Raji (cell line): Measurements from ENCODE around the gene CACNB4.

ENCODE experiments used
- POLR2A ChIP-seq: IDR thresholded peaks from 2 replicates; pipeline ENCODE4 v1.6.1; 2011; ENCODE audit warnings: low read depth, low read length, control low read depth; ENCODE audit not compliant: insufficient read depth

The CACNB4 gene

GRCh38 chr2:151922845-151923666, 175.8 kb downstream of the CACNB4 start:
- no peak for TF ChIP-seq POLR2A

DNA sequence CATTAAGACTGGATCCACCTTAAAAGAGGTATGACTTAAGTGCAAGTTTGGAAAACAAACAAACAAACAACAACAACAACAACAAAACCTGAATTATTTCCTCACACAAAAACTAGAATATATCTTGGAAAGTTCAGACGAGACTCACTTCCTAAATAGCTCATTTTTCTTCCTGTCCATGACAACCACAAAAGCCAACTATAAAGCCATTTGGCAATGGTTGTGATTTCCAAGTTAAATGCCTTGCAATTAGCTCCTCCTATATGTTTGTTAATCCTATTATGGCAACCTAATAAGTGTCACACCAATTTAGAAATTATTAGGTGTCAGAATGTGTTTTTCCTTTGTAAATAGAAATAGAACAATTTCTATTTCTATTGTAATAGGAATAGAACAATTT, 179.1 kb downstream of the CACNB4 start:
- TF ChIP-seq POLR2A: no peak

GRCh38 chr2:151918308-151918707, 180.5 kb downstream of the CACNB4 start:
- no peak for TF ChIP-seq POLR2A

DNA sequence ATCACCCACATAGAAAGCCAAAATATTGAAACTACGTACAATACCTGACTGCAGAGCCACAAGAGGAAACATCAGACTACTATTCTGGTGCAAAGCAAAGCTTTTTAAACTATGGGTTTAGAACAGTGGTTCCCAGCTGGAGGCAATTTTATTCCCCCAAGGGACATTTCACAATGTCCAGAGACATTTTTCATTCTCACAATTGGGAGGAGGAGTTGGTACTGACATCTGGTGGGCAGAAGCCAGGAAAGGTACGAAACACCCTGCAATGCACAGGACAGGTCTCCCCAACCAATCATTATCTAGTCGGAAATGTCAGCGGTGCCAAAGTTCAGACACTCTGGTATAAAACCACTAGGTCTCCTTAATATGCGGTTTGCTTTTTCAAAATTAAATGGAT, 182.2 kb downstream of the CACNB4 start:
- no peak for TF ChIP-seq POLR2A

- no peak for TF ChIP-seq POLR2A
Observed at GRCh38 chr2:151914989-151915628, 183.7 kb downstream of the CACNB4 start.

DNA sequence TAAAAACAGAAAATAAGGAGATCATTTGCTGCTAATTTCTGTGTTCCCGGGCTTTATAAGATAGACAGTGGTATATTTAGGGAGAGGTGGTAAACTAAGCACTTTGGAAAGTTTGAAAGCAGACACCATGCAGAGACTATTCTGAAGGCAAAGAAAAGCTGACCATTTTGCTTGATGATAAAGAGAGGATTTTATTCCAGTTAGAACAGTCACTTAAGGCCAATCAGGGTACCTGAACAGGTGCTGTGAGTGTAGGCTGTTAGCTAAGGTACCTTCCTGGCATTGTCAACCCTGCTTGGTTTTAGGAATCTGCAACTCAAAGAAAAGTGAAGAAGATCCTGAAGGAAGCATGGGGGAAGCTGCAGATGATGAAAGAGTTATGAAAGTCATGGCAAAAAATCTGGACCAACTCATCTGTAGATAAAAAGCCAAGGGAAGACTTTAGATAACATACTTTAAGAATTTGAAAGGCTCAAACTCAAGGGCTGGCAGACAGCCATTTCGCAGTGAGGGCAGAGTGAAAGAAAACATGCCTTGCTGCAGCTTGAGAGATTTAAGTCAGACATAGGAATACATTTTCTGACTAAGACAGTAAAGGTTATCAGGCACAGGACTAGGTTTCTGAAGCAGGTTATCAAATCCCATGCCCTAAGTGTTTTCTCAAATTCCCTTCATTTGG, 190.5 kb downstream of the CACNB4 start:
- no peak for TF ChIP-seq POLR2A

DNA sequence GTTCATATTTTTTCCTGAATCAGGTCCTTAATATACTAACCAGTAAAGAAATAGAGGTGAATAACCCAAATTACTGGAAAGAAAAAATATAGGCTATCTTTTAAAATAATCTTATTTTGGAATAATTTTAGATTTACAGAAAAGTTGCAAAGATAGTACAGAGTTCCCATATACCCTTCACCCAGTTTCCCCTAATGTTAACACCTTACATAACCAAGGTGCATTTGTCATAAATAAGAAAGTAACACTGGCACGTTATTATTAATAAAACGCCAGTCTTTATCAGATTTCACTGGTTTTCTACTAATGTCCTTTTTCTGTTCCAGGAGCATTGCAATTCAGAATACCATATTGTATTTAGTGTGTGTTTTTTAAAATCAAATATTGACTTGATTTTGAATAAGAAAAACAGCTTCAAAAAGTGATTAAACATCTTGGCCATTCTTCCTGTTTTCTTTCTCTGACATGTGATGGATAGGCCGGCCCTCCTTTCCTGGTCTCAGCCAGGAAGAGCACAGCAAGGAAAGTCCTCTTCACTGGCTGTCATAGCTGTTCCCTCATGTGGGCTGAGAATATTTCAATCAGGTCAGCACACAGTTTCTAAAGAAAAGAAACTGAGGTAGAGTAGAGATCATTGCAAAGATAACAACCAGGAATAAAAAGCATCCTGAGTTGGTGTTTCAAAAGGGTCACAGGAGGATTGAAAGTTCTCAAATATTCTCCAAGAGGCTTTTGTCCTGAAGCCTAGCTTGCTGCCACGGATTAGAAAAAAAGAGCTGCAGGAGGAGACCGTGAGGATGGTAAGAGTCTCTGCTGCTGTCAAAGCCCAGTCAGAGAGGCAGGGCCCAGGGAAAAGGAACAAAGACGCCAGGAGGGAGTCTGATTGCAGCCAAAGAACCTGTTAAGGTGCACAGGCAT, 191.3 kb downstream of the CACNB4 start:
- no peak for TF ChIP-seq POLR2A

DNA sequence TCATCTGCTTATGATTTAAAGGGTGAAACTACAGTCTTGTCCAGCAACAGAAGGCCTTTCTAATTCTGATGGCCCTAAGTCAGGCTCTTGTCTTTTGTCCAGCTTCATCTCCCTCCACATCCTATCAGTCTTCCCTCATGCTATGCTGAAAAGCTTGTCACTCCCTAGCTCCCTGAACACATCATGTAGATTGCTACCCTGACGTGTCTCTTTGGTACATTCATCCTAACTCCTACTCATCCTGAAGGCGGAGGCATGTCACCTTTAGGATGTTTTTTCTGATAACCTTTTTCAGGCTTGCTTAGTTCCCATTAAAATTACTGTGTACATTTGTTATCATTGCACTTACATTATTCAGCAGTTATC, 192.2 kb downstream of the CACNB4 start:
- no peak for TF ChIP-seq POLR2A

DNA sequence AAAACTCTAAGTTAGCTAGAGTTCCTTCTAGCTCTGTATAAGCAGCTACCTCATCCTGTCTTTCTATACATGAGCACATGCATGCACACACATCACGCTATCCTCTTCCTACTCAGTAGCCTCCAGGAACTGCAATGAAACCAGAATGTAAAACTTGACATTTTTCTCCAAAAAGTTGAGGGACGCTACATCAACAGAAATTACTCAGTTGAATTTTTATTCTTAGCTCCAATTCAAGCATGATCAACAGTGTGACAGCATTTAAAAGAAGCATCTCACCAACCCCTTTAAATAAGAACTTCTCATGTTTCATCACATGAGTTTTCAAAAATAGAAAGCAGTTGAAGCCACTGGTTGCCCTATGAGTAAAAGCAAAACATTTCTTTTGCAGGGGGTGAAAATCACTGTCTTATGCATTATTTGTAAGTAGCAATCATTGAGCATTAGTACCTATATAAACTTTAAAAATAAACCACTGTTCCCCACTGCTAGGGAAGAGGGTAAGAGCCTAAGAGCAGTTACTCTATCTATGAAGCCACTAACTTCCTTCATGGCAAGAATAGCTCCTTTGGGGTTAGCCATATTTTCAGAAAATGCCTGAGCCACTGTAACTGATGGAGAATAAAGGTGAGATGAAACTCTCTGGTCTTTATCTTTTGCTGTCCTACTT, 192.7 kb downstream of the CACNB4 start:
- no peak for TF ChIP-seq POLR2A

DNA sequence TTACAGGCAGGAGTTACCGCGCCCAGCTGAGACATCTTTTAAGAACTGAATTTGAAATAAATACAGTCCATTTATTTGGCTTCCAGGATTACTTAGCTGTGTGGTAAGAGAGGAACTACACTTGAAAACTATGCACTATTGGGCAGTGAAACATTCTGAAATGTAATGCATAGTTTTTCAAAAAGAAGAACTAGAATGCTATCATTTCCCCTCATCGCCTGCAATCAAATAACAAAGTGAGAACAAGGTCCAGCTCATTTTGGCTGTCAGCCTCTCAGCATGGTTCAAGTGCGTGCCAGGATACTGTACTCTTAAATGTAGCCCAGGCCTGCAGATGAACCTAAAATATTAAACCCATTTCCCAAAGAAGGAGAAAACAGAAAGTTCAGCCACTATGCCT, 194.0 kb downstream of the CACNB4 start:
- TF ChIP-seq POLR2A: no peak

- no peak for TF ChIP-seq POLR2A
Observed at GRCh38 chr2:151904021-151904420, 194.8 kb downstream of the CACNB4 start.

- no peak for TF ChIP-seq POLR2A
Observed at GRCh38 chr2:151902829-151903228, 196.0 kb downstream of the CACNB4 start.

- TF ChIP-seq POLR2A: no peak
Observed at GRCh38 chr2:151900331-151900730, 198.5 kb downstream of the CACNB4 start.

DNA sequence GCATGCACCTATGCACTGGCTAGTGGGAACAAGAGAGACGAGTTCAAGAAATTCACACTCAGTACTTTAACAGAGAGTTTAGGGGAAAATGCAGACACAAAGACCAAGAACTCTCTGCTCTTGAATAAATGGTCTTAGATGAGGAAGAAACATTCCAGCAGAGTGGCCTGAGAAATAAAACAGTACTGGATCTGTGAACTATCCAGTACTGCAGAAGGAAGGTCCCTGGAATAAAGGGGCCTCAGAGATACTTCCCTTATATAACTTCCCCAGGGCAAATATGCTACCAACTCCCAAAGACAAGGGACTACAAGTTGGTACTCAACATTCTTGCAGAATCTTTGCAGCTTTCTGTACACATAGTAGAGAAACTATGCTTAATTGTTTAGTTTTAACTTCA, 199.7 kb downstream of the CACNB4 start:
- TF ChIP-seq POLR2A: no peak
